Keratinocyte (primary cell): ENCODE data around the gene GCNT2.

Source experiments
- EZH2 ChIP-seq: IDR thresholded peaks from one replicate; pipeline ENCODE4 v1.6.1; 2012; ENCODE audit warnings: inconsistent platforms, mild to moderate bottlenecking, low read length, moderate library complexity
- TF ChIP-seq, protein P1 (sequence below), 3 experiments: IDR thresholded peaks in 1 of 3; conservative IDR thresholded peaks in 1 of 3; optimal IDR thresholded peaks in 1 of 3; 2 replicates in 2 of 3; 3 replicates in 1 of 3; pipeline versions ENCODE3 to v1.5.1; 2011; ENCODE audit warnings: low read length in 3 of 3, mild to moderate bottlenecking in 3 of 3, moderate library complexity in 2 of 3, control low read depth in 1 of 3, inconsistent platforms in 1 of 3; ENCODE audit not compliant: insufficient read depth in 2 of 3; ENCODE audit errors: extremely low read depth in 1 of 3

DNA sequence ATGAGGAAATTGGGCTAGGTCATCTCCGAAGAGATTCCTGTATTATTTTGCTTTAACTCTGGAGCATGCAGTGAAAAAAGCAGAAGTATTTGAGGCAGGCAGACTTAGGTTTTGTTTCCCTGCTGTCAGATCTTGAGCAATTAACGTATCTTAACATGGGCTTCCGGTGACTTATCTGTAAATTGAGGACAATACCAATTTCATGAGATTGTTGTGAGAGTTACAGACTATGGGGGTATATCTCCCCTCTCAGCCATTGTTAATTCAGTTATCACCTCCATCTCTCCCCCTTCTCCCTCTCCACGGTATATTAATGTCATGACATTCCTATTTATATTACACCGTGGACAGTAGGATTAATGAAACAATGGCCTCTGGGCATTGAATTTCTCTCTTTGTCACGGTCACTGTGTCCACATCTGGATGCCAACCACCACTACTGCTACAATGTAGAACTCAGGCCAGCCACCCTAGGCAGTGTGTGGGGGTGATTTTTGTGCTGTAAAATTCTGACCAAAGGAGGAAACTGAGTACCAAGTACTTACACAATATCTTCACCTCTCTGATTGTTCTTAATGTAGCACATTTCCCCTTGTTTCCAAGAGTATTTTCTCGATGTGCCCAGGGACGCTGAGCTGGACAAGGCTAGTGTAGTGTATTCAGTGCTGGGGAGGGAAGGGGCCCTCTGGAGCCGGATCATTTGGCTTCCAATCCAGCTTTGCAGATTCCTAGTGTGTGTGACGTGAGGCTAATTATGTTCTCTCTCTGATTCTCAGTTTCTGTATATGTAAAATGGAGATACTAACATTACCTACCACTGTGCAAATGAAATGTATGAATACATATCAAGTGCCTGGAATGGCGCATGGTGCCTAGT lies 77.2 kb downstream of the GCNT2 start:
- TF ChIP-seq, protein P1, sequence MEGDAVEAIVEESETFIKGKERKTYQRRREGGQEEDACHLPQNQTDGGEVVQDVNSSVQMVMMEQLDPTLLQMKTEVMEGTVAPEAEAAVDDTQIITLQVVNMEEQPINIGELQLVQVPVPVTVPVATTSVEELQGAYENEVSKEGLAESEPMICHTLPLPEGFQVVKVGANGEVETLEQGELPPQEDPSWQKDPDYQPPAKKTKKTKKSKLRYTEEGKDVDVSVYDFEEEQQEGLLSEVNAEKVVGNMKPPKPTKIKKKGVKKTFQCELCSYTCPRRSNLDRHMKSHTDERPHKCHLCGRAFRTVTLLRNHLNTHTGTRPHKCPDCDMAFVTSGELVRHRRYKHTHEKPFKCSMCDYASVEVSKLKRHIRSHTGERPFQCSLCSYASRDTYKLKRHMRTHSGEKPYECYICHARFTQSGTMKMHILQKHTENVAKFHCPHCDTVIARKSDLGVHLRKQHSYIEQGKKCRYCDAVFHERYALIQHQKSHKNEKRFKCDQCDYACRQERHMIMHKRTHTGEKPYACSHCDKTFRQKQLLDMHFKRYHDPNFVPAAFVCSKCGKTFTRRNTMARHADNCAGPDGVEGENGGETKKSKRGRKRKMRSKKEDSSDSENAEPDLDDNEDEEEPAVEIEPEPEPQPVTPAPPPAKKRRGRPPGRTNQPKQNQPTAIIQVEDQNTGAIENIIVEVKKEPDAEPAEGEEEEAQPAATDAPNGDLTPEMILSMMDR (optimal IDR thresholded peaks at IDR 0.05 in 1 of 3, IDR thresholded peaks at IDR 0.05 in 1 of 3, conservative IDR thresholded peaks at IDR 0.05 in 1 of 3; ENCODE audit: extremely low read depth in 1 of 3, insufficient read depth in 2 of 3, low read length in 3 of 3), result no peak
- no peak for TF ChIP-seq EZH2
